GM21786 (cell line): ENCODE data around the gene ONECUT2.
"Not testable (repeated sequence)": the region's sequence is repeated elsewhere in the genome, so short reads cannot be mapped to it uniquely, and the experiment has no call there.

Source experiments
- ATAC-seq: cut with Tn5 transposase; IDR thresholded peaks from one replicate; pipeline ENCODE4 v1.9.1; 2021; ENCODE audit not compliant: unreplicated experiment

Gene ONECUT2

DNA sequence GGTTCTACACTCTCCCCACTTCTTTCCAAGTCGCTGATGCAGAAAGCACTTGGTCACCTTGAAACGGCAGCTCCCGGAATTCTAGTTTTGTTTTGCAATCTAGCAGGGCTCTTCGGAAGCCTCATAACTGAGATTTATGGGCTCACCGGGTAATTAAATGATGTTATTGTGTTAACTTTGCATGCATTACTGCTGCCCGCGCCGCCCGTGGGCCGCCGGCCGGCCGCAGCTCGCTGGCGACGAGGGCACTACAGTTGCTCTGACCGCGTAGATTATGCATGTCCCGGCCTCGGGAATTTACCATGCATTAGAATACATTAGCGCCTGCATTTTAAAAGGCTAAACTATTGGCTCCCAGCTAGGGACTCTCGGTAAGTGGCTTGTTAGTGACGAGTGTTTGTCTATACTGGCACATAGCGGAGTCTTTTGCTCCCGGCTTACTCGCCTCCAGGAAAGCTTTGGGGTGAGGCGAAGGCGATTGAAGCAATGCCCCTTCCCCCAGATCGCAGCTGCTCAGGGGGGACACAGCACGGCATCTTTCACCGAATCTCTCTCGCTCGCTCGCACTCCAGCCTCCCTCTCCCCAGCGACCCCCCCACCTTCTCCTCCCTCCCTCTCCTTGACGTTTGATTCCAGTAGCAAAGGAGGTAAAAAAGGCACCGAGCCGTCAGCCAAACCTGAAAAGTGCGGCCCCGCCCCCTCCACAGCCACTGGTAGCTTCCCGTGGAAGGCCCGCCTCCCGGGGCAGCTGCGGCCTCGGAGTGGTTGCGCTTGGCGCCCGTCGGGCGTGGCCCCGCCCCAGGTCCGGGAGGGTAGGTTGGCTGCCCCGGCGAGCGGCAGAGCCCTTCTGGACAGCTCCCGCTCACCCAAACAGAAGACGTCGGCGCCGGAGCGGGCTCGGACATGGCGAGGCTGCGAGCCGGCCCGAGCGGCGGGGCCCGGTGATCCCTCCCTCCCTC is at the start of gene ONECUT2:
TSS of gene ONECUT2 (plus strand) at position 839 of the 959 bp plus-strand sequence. CDS start 343 bp downstream, outside the sequence.
- peak; percentile 73 for ATAC-seq

DNA sequence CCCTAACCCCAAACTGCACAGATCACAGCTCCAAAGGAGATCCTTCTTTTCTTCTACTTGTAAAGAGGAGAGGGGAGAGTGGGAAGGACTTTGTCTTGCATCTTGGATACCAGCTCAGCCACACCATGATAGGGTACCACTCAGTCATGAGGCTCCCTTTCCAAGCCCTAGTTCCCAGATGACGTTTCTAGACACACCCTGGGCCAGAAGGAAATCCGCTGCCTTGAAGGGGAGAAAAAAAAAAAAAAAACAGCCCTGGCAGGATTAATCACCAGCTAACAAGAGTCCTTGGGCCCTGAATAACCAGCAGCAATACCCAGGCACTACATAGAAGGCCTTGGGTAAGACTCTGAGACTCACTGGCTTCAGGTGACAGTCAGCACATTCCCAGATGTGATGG is 45.9 kb upstream of the ONECUT2 start:
- no peak for ATAC-seq

DNA sequence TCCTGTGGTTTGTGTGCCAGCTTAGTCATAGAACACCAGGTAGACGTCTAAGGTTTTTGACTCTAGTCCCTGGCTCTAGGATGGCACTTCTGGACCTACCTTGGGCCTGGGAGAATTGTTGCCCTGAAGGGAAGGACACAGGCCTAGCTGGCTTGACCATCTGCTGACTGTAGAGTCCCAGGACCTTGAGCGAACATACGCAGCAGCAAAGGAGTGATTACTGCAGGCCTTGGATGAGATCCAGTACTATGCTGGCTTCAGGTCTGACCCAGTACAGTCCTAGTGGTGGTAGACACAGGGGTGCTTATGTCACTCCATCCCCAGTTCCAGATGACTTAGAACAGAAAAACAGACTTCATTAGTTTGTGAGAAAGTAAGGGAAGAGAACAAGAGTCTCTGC is 45.1 kb upstream of the ONECUT2 start:
- no peak for ATAC-seq

DNA sequence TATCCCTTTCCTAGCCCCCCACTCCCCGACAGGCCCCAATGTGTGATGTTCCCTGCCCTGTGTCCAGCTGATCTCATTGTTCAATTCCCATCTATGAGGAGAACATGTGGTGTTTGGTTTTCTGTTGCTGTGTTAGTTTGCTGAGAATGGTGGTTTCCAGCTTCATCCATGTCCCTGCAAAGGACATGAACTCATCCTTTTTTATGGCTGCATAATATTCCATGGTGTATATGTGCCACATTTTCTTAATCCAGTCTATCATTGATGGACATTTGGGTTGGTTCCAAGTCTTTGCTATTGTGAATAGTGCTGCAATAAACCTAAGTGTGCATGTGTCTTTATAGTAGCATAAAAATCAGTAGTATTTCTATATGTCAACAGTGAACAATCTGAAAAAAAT is 40.4 kb upstream of the ONECUT2 start:
- ATAC-seq: not testable (repeated sequence)

DNA sequence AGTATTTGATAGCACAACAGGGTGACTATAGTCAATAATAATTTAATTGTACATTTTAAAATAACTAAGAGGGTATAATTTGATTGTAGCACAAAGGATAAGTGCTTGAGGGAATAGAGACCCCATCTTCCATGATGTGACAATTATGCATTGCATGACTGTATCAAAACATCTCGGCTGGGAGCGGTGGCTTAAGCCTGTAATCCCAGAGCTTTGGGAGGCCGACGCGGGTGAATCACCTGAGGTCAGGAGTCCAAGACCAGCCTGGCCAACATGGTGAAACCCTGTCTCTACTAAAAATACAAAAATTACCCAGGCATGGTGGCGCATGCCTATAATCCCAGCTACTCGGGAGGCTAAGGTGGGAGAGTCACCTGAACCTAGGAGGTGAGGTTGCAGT is 38.3 kb upstream of the ONECUT2 start:
- ATAC-seq: not testable (repeated sequence)

DNA sequence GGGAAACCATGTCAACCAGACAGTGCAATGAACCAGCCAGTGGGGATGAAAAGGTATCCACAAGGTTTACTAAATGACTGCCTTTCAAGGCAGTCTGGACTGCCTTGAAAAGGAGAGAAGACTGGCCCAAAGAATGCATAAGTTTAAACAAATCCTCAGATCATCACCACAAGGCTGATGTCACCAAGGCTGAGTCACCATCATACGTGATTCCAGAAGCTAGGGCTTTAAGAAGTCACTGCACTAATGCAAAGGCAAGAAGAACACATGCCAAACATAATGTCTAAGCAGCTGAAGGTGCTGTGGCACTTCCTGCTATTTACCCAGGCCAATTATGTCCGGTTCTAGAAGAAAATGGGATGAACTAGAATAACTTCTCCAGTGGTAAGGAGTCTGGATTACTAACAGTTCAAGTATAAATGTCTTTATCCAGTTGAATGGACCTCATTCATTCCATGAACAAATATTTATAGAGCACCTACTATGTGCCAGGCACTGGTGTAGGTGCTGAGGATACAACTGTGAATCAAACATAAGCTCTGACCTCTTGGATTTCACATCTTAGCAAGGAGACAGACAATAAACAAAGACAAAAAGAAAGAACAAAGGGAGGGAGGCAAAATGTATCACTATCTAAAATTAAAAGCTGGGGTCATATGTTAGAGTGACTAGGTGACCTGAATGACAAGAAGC is 37.6 kb upstream of the ONECUT2 start:
- ATAC-seq: no peak

DNA sequence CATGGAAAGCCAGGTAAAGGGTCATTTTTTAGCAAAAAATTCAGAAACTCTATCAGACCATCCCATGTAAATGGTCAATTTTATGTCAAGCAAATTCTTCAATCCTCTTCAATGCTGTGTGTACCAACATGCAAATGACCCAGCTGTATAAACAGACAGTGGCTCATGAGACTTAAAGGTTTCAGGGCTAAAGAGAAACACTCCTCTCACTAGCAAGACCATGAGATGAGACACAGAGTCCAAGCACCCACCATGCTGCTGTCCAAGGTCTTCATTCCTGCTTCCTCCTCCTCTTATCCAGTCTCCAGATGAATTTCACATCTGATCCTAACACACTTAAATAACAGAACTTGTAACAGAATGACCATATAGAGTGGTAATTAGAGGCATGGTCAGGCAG is 30.8 kb upstream of the ONECUT2 start:
- ATAC-seq: no peak

DNA sequence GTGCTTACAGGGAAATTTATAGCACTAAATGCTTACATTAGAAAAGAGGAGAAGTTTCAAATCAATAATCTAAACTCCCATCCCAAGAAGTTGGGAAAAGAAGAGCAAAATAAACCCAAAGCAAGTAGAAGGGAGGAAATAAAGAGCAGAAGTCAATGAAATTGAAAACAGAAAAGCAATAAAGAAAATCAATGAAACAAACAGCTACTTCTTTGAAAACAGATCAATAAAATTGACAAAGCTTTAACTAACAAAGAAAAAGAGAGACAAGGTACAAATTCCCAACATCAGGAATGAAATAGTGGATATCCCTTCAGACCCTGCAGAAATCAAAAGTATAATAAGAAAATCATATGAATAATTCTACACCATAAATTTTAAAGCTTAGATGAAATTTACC is 25.5 kb upstream of the ONECUT2 start:
- no peak for ATAC-seq

DNA sequence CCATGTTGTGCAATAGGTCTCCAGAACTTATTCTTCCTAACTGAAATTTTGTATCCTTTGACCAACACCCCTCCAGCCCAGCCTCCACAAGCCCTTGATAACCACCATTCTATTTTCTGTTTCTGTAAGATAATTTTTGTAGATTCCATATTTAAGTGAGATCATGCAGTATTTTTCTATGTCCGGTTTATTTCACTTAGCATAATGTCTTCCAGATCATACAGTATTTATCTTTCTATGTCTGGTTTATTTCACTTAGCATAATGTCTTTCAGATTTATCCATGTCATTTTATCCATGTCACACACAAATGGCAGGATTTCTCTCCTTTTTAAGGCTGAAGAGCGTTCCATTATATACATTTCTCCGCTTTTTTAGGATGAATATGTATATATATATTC is 24.4 kb upstream of the ONECUT2 start:
- ATAC-seq: no peak

DNA sequence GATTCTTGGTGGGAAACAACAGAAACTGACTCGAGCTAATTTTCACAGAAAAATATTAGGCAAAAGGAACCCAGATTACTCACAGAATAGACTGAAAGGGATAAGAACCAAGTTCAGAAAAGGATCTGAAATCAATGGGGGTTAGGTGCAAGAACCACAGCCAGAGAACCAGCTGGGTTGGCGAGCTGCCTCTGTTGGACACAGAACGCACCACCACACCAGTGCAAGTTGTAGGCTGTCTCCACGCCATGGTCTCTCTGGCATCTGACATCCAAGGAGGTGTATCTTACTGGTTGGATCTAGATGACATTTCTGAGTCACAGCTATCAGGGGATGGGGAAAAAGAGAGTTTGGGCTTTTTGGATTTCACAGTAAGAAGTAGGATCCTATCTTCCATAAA is 18.6 kb upstream of the ONECUT2 start:
- no peak for ATAC-seq

DNA sequence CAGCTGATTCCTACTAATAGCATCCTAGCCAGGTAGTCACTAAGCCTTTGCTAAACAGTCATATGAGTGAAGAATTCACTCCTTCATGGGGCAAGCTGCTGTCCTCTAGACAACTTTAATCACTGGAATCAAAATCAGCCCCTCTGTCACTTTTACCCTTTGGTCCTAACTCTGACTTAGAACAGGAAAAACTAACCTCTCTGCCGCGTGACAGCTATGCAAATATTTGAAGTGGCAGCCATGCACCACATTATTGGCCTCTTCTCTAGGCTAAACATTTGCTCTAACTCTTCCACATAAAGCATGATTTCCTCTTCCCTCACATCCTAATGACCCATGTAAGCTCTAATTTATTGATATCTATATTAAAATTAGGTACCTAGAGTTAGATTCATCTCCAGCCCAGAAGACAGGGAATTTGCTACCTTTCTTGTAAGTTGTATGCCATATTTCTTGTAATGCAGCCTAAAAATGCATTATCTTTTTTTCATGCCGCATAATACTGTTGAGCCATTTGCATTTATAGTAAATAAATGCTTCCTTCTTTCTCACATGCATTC is 12.8 kb upstream of the ONECUT2 start:
- no peak for ATAC-seq

DNA sequence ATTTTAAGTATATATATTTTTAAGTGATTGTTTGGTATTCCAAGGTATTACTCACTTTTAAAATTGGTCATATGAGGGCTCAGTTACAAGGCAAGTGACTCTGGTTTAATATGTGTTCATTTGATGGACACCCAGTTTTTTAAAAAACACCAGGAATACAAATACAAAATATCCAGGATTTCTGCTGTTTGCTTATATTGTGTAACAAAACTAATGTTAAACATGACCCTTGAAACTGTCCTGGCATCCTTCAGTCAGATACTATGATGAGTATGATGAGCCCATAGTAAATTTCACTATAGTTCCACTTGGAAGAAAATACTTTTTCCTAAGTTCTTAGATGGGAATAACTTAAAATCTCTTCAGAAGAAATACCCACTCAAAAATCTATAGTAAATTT is 11.4 kb upstream of the ONECUT2 start:
- no peak for ATAC-seq

DNA sequence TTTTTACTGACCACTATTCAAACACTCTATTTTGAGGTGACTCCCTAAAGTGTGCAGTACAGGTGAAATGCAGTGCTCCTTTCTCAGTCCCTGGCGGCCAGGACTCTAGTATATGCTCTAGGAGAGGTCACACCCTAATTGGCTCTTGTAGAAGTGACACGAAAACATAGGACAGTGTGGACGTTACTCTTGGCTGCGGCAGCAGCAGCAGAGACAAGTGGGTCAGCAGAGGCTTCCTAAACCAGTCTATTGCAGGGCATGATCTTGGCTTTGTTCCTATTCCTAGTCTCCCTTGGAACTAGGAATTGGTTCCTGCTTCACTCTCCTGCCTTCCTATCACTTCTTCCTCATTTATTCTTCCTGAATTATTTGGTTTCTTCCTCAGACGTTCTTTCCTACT is 10.1 kb upstream of the ONECUT2 start:
- no peak for ATAC-seq

DNA sequence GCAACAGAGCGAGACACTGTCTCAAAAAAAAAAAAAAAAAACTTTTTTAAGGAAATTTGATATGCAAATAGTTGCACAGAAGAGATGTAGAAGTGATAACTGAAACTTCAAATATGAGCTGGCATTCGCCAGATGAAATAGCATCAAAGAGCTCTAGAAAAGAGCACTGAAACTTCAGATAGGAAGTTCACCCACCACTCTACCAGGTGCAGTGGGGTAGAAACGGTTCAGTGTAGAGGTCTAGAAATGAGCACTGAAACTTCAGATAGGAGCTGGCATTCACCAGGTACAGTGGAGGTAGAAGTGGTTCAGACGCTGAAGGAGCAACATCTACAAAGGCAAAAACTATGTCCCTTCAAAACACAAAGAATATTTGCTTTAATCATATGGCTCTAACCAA is 9.0 kb upstream of the ONECUT2 start:
- no peak for ATAC-seq

DNA sequence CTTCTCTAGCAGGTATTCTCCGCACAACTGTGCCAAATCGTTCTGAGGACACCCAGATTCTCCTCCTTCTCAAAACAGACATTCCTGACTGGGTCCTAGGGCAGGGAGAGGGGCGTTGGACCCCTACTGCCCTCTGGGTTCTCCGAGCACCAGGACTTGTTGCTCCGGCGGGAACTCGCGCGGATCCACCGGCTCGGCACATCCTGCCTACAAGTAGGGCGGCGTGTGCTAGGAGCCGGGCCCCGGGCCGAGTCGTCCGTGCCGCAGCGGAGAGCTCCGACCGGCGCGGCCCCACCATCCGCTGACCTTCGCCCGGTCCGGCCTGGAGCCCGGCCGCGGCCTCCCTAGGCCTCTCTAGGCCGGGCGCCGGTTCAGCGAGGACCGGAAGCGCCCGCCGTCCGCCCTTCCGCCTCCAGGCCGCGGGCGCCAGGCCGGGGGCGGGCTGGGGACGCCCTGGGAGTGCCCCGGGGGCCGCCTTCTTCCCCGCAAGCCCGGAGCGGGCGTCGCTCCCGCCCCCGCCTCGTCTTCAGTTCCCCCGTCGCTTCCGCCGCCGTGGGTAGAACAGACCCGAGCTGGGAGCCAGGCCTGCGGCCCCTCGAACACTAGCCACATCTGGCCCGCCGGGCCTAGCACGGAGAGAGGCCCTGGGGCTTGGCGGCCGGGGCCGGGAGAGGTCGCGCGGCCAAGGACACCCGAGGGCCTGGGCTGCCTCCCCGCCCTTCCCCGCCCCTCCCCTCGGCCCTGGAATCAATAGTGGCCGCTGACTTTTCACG is 7.6 kb upstream of the ONECUT2 start:
- ATAC-seq: no peak

DNA sequence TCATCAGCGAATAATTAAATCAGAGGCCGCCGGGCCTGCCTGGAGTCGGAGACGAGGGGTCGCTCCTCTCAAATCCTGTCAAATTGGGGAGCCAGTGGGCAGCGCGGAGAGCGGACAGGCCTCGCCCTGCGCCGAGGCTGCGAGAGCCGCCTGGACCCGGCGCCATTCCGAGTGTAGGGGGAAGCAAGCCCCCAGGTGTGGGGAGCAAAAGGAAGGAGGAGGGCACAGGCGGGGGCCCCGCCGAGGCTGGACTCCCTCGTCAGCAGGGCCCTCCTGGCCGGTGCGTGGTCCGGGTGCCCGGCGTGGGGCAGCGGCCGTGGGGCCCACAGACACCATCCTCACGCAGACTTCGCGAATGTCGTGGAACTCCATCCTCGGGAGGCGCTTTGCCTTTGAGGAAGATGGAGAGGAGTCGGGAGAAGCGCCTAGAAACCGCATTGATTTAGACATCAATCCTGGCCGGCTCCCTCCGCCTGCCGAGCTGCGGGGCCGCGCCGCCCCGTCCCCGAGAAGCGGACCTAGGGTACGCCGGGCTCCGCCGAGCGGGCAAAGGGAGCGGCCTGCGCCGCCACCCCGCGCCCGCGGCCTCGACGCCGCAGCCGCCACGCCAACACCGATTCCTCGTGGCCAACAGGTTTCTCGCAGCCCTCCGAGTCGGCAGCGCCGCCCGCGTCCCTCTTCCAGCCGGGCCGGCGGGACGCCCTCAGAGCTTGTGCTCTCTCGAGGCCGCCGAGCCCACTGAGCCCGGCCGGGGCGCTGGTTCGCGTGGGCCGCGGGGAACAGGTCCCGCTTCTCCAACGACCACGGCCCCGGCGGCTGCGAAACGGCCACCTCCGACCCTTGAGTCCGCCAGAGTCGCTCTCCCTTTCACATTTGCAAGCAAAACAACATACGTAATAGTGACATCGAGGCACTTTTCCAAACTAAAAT is 6.7 kb upstream of the ONECUT2 start:
- no peak for ATAC-seq

DNA sequence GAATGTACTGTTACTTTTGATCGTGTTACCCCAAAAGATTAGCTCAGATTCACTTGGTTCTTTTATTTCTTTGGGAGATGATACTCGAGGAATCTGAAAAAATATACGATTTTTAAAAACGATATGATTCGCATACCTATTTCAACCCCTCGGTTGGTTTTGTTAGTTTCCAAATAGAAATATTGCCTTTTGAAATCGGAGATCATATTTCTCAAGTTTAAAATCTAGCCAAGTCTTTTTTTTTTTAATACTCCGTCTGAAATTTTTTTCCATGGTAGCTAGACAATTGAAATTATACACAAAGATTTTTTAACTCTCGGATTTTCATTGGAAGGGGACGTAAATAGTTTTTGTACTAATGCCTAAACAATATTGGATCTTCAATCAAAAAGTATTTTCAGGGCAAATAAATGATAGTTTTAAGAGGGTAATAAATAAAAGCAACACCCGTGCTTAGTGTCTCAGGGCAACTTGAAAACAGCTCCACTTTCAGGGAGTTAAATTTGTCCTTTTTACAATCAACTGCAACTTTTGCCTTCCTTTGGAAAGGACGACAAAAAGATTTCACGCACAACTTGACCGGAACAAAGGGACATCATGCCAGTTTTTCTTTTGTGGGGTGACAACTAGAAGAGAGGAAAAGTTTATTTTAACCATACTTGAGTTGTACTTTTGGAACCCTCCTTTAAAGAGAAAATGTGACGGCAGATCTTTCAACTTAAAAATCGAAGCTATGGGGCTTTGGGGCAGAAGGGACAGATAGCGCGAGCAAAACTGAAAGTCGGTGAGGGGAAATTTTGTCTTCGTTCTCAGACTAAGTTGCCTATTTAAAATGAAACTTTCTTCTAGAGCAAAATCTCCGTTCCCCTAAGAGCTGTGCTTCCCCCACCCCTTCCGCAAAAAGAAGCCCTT is 5.8 kb upstream of the ONECUT2 start:
- no peak for ATAC-seq

DNA sequence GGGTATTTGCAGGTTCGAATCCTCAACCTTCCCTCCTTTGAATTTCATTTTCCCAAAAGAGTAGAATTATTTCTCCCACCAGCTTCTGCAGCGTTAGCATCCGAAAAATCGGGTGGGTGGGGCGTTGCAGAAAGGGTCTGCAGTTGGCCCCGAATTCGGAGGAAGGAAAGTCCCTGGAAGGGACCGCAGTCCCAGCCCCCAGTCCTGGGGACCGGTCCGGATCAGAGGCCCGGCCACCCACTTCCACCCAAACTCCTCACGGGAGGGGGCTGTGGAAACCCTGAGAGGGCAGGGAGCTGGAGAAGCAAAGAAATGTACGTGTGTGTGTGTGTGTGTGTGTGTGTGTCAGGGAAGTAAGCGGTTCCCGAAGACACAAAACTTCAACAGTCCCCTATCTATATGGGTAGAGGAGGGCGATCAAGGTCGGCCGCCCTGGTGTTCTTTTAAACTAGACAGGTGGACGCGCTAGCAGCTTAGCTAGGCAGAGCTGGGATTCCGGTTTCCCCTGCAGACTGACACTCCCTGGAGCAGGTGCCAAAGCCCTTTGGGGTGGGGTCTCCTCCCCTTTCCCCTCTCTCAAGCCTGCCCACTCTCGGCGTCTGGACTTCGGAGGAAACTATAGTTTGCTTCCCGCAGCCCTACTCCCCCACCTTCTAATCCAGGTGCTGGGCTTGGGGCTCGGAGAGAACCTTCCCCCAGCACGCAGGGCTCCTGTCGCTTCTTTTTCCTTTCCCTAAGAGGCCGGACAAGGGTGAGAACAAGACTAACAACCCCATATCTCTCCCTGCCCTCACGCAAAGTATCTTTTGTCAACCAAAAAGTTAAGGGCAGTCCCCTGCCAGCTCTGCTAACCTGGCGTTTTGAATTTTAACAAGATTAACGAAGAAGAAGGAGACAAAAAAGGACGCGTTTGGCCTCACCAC is 4.8 kb upstream of the ONECUT2 start:
- ATAC-seq: no peak
